GM12873 (cell line): ENCODE measurements around the gene OR2AJ1.

Experiments
- CTCF ChIP-seq: IDR thresholded peaks from 2 replicates; pipeline ENCODE4 v1.5.1; 2012; ENCODE audit warnings: low read depth, mild to moderate bottlenecking, moderate library complexity, low read length, control low read depth; ENCODE audit not compliant: insufficient read depth; ENCODE audit errors: missing control alignments

OR2AJ1 gene

DNA sequence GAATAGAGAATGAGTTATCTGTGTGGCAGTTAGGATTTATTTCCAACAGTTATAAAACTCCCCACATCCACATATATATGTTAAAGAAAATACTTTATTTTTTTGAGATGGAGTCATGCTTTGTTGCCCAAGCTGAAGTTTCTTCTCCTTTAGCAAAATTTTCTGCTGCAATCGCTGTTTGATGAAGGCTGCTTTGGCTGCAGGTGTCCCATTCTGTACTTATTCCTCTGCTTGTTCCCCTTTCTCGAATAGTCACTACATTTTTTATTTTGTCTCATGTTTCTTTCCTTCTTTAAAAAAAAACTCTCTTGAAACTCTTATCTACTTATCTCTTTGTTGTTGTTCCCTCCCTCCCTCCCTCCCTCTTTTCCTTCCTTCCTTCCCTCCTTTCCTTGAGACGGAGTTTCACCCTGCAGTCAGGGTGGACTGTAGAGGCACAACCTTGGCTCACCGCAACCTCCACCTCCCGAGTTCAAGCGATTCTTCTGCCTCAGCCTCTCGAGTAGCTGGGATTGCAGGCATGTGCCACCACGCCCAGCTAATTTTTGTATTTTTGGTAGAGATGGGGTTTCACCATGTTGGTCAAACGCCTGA lies 18.7 kb upstream of the OR2AJ1 start:
- no peak for TF ChIP-seq CTCF

DNA sequence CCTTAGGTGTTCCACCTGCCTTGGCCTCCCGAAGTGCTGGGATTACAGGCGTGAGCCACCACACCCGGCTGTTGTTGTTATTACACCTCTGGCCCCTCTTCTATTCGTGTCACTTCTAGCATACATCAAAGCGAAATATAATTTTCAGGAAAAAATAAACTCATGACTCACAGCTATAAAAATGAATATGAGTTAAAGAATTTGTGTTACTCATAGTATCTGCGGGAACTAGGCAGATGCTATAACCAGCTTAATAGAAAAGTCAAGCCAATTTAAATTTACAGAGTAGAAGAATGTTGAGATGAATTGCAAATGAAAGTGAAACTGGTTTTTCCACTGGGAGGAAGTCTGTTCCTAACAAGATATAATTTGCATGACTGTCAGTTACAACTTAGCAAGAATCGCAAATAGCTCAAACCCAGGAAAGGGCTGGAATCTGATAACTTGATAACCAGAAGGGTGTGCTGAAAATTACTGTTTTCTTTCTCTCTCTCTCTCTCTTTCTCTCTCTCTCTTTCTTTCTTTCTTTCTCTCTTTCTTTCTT lies 18.1 kb upstream of the OR2AJ1 start:
- no peak for TF ChIP-seq CTCF

GRCh38 chr1:247908766-247909165 lies 15.9 kb upstream of the OR2AJ1 start:
- no peak for TF ChIP-seq CTCF

- no peak for TF ChIP-seq CTCF
Observed at GRCh38 chr1:247913786-247914185, 10.9 kb upstream of the OR2AJ1 start.

DNA sequence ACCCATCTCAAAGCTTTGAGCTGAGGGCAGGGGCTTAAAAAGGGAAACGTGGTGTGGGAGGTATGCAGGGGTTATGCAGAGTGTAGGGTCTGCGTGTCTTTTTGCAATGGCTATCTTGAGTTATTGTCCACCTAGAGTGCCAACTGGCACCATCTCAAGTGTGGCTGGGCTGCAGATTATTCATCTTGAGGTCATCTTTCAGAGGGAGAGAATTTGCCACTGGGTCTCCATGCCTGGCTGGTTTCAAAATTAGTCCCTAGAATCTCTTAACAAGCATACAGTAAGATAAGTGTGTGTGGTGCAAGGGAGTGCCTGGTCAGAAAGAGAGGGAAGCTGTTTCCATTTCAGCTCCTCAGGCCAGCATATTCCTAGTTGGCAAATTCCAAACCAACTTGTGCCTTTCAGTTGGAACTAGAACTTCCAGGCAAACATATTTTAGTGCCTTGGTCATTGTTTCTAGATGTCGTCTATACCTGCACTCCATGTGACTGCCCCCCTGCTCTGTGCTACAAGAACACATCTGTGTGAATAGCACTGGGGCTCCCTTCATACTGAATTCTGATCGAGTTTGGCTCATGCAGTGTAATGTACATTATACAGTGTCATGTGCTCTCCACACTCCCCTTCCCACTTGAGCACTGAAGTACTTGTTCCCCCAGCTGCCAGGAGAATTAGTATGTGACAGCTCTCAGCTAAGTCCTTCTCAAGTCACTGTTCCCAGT lies 9.6 kb upstream of the OR2AJ1 start:
- no peak for TF ChIP-seq CTCF

GRCh38 chr1:247919952-247920351 lies 4.7 kb upstream of the OR2AJ1 start, which contains the start of gene OR2T8:
OR2T8 (plus strand) TSS chr1:247920252; CDS start chr1:247921018, 766 bp downstream.
- TF ChIP-seq CTCF: no peak

GRCh38 chr1:247923941-247924340 lies 748 bp upstream of the OR2AJ1 start:
- TF ChIP-seq CTCF: no peak
